GM12891 (cell line): Measurements from ENCODE around the gene CDK8.

Source experiments
- POLR2A ChIP-seq: IDR thresholded peaks from 2 replicates; pipeline ENCODE4 v1.6.1; 2011; ENCODE audit warnings: low read depth, low read length, control low read depth
- POLR2AphosphoS5 ChIP-seq: IDR thresholded peaks from 2 replicates; pipeline ENCODE4 v1.6.1; 2011; ENCODE audit warnings: low read depth, low read length, control low read depth
- TAF1 ChIP-seq: IDR thresholded peaks from 2 replicates; pipeline ENCODE4 v1.6.1; 2011; ENCODE audit warnings: low read depth, low read length, control low read depth

GRCh38 chr13:26225896-26226617 is 27.9 kb upstream of the CDK8 start:
- TF ChIP-seq POLR2A (no peak), TAF1 (no peak), POLR2AphosphoS5 (no peak)
